RPMI7951 (cell line): ENCODE results near the gene CYP4F22. TPM values are rescaled to one million over a fixed set of nuclear protein-coding genes. Genes with fewer than 3 reads are reported as not detected.
"Not testable (repeated sequence)": the region's sequence is repeated elsewhere in the genome, so short reads cannot be mapped to it uniquely, and the experiment has no call there.

Source experiments
- DNase-seq: peaks from one replicate; pipeline ENCODE4 v3.0.0-alpha.2; 2012; ENCODE audit warnings: low read depth
- total RNA-seq: library from RNA; depleted of rRNA; stranded (reverse); fragments of >200 nt; shearing (Covaris generic); gene quantifications from 2 replicates; pipeline ENCODE4 v1.2.3, GENCODE V29; 2014

The CYP4F22 gene
- total RNA-seq, 1 experiment from 2014 or later, result not detected

GRCh38 chr19:15488489-15489226 is 19.7 kb upstream of the CYP4F22 start:
- DNase-seq, result no peak

GRCh38 chr19:15495151-15495550 is 13.2 kb upstream of the CYP4F22 start:
- no peak for DNase-seq

- no peak for DNase-seq
Observed at GRCh38 chr19:15498156-15498858, 10.0 kb upstream of the CYP4F22 start.

GRCh38 chr19:15498910-15499309 is 9.4 kb upstream of the CYP4F22 start:
- peak; percentile 24 for DNase-seq

GRCh38 chr19:15501596-15501995 is 6.7 kb upstream of the CYP4F22 start:
- DNase-seq, result no peak

- no peak for DNase-seq
Observed at GRCh38 chr19:15502264-15502663, 6.1 kb upstream of the CYP4F22 start.

GRCh38 chr19:15506074-15506571 is 2.2 kb upstream of the CYP4F22 start:
- DNase-seq, result no peak

GRCh38 chr19:15507068-15508034 is 974 bp upstream of the CYP4F22 start:
- no peak for DNase-seq

- no peak for DNase-seq
Observed at GRCh38 chr19:15511671-15512424, 3.5 kb downstream of the CYP4F22 start.

- DNase-seq, result not testable (repeated sequence)
Observed at GRCh38 chr19:15515227-15515625, 6.9 kb downstream of the CYP4F22 start.

- DNase-seq, result no peak
Observed at GRCh38 chr19:15516363-15516762, 8.0 kb downstream of the CYP4F22 start.

GRCh38 chr19:15517778-15518177 is 9.5 kb downstream of the CYP4F22 start:
- DNase-seq, result no peak

- peak; percentile 21 for DNase-seq
Observed at GRCh38 chr19:15519433-15519976, 11.2 kb downstream of the CYP4F22 start.

- DNase-seq, result no peak
Observed at GRCh38 chr19:15524781-15525180, 16.5 kb downstream of the CYP4F22 start.

- DNase-seq, result no peak
Observed at GRCh38 chr19:15525291-15525690, 17.0 kb downstream of the CYP4F22 start.

GRCh38 chr19:15526408-15526807 is 18.1 kb downstream of the CYP4F22 start:
- no peak for DNase-seq

GRCh38 chr19:15527705-15528104 is 19.4 kb downstream of the CYP4F22 start:
- DNase-seq, result no peak

GRCh38 chr19:15529774-15530372 is 21.5 kb downstream of the CYP4F22 start:
- DNase-seq, result no peak

- no peak for DNase-seq
Observed at GRCh38 chr19:15532779-15533521, 24.6 kb downstream of the CYP4F22 start.

- not testable (repeated sequence) for DNase-seq
Observed at GRCh38 chr19:15533522-15533830, 25.2 kb downstream of the CYP4F22 start.
